ENCODE results near the gene NEU1.

NEU1 gene

DNA sequence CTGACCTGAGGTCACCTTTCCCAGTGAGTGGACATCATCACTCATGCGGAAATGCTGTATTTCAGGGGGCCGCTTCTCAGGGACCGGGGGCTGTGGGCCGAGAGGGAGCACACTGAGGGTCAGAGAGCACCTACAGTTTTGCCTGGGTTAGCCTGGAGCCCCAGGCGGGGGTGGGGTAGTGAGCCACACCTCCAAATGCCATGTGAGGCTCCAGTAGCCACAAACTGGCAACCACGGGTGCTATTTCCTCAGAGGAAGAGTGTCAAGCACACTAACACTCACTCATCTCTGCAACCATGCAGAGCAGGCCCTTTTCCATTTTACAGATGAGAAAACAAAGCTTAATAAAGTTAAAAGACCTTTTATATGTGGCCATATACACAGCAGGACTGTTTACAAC lies 30.2 kb upstream of the NEU1 start:
- no peak for DNase-seq

DNA sequence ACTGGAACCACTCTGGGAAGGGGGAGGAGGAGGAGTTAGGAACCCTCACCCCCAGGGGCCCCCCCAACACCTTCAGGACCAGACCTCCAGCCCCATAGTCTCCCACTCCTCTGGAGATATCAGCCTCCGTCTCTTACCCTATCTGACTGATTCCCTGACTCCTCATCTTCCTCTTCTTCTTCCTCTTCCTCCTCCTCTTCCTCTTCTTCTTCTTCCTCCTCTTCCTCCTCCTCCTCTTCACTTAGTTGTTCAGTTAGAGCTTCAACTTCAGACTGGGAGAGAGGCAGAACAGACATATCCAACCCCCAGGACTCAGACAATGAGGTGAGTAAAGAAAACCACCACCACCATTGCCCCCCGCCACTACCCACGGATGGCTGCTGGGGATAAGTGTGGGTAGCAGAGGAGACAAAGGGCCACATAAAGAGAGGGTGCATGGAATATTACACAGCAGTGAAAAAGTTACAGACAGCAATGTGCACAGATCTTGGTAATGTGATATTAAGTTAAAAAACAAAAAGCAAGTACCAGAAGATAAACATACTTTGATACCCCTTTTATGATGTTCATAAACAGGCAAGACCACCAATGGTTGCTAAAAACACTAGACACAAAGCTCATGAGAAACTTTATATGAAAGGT lies 26.8 kb upstream of the NEU1 start:
- DNase-seq, result no peak

DNA sequence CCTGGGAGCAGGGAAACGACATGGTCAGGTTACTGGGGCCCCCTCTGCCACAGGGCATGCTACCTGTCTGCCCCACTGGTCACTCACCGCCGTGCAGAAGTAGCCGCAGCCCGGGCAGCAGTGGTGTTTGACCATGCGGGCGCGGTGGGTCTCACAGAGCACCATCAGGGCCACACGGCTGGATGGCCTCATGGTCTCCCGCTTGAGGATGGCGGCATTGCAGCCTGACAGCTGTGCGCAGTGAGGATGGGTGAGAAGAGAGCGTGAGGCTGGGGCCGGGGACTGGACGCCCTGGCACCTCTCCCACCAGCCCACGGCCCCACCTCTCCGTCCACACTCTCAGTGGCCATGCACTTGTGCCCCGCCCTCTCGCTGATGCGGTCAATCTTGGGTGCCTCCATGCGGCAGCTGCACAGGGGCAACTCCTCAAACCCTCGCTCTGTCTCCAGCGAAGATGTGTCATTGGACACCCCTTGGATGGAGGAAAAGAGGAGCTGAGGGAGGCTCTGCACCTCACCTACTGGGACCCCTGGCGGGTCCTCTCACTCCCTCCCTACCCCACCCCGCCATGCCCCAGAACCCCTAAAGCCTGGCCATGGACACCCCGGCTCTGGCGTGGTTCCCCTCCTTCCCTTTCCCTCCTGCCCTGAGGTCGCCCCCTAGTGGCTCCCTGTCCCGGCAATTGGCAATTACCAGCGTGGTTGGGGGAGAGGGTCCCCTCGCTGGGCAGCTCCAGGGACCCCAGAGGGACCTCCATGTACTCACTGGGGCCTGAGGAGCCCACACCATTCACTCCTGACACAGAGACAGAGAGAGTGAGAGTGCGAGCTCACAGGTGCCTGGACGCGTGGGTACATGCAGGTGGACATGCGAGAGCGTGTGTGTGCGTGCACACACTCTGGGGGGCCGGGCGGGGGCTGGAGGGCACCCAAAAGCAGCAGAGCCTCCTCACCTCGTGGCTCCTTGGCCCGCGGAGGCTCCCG lies 25.9 kb upstream of the NEU1 start:
- no peak for DNase-seq

DNA sequence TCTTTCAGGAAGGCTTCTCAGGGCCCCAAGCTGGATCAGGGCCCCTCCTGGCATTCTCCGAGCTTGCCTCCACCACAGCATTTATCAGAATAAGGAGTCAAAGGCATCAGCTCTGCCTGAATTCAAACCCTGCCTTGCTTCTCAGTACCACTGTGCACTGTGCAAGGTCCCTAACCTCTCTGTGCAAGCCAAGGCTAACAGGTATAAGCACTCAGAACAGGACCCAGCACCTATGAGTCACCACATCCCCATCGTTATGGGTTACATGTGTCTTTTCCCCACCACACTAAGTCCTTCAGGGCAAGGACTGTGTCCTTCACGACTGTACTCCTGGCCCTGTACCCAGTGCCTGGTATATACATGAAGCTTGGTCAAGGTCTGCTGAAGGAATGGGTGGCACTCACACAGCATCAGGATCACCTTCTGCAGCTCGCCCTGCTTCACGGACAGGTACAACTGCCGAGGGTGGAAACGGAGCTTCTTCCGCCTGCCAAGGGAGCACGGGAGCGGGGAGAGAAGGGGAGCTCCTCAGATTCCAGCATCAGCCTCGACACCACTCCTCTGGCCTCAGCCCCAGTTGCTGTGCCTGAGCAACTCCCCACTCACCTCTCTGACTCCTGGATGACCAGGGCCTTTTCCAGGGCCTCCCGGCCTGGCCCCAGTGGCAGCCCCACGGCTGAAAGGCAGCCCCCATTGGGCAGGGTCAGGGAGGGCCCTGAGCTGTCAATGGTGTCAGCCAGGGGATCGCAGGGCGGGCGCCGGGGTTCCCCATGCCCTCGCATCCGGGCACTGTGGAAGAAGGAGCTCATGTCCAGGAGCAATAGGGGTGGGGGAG lies 24.8 kb upstream of the NEU1 start:
- DNase-seq, result no peak

DNA sequence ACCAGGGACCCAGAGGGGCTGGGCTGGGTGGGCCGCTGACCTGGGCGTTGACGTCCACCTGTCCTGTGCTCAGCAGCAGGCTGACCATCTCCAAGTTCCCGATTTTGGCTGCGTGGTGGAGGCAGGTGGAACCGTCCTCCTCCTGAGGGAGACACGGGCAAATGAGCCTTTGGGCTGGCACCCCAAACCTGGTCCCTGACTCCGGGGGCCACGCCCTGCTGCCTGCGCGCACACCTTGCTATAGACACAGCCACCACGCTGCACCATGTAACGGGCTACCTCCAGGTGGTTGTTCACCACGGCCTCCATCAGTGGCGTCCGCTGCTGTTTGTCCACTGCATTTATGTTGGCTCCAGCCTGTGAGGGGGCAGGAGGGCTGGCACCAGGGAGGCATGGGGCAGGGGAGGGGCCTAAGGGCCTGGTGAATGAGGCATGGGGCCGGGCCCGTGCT lies 23.9 kb upstream of the NEU1 start:
- no peak for DNase-seq

DNA sequence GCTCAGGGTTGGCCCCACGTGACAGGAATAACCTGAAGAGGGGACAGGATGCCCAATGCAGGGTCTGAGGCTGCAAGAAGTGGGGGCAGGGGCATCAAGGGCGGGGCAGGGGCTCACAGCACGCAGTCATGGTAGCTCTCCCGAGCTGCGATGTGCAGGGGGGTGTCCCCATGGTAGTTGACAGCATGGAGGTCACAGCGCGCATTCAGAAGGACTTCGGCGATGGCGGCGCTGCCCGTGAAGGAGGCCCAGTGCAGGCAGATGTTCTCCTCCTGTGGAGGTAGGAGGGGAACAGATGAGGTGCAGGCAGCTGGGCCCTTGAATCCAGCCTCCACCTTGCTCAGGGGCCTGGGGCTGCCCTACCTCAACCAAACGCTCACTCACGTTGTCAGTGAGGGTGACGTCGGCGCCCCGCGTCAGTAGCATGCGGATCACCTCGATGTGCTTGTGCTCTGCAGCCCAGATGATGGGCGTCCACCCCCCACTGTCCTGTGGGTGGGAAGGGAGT lies 22.0 kb upstream of the NEU1 start:
- no peak for DNase-seq

DNA sequence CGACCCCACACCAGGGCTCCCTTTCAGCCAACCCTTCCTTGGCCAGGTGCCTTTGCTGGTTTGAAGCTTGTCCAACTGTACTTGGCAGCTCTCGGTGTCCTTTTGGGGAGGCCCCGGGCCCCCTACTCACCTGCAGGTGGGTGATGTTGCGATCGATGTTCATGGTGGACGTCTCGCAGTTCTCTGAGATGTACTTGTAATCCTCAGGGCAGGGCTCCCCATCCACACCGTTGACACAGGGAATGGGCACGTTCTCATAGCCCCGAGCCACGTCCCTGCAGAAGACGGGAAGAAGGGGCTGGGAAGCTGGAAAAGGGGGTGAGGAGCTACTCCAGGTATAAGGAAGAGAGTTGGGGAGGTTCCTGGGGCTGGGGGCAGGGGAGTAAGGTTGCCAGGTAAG lies 21.1 kb upstream of the NEU1 start:
- DNase-seq, result no peak

DNA sequence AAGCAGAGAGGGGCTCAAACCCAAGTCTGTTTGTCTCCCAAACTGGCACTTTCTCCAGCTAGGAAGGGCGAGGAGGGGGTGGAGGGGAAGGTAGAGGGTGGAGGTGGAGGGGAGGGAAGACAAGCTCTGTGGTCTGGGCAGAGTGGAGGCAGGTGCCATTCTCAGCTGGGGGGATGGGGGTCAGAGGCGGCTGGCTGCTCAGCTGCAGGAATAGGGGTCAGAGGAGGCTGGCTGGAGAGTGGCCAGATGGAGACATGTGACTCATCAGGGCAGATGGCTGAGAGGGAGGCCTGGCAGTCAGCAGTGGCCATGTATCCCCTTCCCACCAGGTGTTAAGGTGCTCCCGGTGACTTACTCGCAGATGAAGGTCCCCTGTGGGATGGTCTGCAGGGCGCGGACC lies 19.7 kb upstream of the NEU1 start:
- DNase-seq, result no peak

DNA sequence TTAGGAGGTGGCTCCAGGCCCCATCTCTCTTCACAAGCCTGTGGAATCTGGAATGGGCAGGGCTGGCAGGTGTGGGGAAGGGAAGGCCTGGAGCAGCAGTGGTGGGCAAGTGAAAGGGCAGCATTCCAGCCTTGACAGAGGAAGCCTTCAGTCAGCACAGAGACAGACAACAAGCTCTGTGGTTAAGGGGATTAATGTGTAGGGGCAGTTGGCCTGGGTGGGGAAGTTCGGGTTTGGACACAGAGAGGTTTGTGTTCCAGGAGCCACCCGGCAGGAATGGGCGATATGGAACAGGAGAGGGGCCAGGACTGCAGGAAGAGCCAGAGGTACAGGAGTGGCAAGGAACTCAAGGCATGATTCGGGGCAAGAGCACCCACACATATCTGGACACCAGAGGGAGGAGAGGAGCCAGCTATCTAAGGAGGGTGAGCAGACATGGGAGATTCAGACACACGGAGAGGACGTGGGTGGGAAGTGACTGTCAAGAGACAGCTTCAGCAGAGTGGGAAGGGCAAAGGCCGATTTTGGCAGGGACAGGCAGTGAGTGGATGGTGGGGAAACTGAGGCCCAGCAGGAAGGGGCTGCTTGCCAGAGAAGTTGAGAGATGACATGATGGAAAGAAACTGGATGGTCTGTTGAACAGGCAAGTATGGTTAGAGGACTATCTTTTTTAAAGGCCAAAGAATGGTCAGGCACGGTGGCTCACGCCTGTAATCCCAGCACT lies 18.7 kb upstream of the NEU1 start:
- DNase-seq, result no peak

DNA sequence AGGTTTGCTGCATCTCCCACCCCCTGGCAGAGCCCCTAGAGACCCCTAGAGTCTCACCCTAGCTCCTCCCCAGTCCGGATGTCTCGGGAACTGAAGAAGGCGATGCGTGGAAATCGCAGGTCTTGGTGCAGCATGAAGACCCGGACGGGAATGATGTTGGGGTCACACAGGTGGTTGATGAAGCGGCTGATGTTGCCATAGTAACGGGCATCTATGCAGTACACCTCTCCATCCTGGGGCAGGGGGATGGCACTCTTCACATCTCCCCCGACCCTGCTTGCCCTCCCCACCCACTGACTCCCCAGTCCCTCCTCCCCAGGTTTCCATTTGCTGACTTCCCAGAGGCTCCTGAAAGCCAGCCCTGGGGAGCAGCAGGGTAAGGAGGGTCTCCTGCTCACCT lies 18.0 kb upstream of the NEU1 start:
- no peak for DNase-seq

DNA sequence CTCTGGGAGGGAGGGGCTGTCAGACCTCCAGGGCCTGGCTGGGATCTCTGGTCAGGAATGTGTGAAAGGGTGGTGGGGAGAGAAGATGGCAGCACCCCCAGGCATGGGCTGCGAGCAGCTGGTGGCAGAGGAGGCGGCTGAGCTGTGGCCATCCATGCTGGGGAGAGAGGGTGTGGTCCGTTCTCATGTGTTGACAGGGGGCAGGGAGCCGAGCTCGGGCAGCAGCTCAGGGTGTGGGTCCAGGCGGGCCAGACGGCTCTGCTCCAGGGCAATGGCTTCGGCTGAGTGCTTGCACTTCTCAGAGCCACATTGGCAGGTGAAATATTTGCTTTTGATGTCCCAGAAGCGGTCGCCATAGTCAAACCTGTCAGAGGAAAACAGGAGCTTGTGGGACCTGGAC lies 17.3 kb upstream of the NEU1 start:
- DNase-seq, result no peak

DNA sequence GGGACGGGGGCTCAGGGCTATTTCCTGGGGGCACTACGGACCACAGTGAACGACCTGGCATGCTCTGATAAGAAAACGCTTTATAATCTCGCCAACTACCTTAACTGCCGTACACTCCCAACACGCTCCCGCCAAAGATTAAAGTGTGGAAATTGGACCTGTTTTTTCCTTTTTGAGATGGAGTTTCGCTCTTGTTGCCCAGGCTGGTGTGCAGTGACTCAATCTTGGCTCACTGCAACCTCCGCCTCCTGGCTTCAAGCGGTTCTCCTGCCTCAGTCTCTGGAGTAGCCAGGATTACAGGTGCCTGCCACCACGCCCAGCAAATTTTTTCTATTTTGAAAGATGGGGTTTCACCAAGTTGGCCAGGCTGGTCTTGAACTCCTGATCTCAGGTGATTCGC lies 16.5 kb upstream of the NEU1 start:
- DNase-seq, result no peak

DNA sequence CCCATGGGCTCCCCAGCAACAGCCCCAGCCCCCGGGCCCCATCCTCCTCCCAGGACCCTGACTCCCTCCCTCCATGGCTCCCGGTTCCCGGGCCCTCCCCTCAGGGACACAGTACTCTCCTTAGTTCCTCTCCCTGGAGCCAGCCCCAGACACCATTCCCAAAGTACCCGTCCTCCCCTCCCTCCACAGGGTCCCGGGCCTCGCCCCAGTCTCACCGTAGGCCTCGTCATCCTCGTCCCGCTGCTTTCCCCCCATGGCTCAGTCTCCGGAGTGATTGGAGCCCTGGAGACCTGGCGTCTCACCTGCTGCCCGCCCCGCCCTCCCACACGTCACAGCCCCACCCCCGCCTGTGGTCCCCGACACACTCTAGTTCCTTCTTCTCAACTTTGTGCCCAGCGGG lies 16.1 kb upstream of the NEU1 start, which contains the start of gene SLC44A4:
SLC44A4 (minus strand) TSS at position 272 of the 400 bp plus-strand sequence; CDS start at position 255, 17 bp downstream.
- no peak for DNase-seq

DNA sequence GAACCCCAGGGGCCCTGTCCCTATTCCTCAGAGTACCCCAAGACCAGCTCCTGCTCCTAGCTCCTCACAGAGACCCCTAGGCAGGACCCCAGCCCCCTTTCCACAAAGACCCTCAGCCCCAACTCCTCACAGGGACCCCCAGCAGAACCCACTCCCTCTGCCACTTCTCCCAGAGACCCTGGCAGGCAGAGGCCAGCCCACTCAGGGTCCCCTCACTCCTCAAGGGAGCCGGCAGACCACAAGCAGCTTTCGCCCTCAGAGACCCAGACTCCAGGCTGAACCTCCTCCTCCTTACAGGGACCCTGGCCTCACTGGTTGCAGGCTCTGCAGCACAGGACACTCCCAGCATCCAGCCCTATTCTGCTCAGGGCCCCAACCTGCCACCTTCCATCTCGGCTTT lies 15.6 kb upstream of the NEU1 start:
- no peak for DNase-seq

DNA sequence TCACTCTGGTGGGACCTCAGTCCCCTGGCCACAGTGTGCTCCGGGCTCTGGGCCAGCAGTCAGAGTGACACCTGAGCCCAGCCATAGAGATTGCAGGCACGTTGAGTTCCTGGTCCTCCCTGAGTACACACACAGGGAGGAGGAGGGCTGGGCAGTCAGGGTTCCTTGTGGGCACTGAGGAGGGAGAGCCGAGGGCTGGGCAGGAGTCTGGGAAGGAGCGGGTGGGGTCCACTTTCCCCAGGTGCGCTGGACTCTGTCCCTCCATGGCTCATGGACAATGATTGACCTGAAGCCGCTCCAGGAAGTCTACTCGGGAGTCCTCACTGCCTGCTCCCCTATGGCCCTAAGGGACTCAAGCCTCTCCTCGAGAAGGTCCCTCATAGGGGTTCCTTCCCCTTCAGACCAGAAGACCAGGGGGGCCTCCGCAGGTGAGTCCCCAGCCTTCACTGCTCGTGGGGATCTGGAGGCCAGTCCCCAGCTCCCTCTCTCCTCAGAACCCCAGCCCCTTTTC lies 15.1 kb upstream of the NEU1 start:
- no peak for DNase-seq

DNA sequence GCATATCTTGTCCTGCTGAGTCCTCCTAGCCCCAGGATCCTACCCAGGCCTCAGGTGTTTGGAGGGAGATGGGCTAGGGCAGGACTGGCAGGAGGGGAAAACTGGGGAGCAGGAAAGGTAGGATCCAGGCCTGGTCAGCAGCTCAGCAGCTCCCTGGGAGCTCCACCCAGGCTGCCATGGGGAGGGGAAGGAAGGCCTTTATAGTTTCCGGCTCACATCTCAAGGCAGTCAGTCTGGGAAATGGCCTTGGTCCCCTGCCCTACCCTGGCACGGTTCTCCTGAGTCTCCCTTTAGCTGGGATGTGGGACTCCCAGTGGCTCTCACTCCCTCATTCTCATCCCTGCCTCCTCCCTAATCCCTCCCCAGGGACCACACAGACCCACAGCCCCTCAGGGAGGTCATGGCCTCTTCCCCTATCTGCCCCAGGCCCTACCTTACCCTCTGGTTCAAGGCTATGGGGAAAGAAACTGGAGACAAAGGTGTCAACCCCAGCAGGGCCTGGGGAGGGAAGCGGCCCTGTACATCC lies 14.6 kb upstream of the NEU1 start:
- no peak for DNase-seq

DNA sequence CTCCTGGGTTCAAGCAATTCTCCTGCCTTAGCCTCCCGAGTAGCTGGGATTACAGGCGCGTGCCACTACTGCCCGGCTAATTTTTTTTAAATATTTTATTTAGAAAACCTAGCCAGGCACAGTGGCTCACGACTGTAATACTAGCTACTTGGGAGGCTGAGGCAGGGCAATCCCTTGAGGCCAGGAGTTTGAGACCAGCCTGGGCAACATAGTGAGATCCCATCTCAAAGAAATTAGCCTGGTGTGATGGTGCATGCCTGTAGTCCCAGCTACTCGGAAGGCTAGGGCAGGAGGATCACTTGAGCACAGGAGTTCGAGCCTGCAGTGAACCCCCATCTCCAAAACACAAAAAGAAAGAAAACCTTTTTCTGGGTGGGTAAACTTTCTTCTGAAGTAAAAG lies 13.7 kb upstream of the NEU1 start:
- no peak for DNase-seq

DNA sequence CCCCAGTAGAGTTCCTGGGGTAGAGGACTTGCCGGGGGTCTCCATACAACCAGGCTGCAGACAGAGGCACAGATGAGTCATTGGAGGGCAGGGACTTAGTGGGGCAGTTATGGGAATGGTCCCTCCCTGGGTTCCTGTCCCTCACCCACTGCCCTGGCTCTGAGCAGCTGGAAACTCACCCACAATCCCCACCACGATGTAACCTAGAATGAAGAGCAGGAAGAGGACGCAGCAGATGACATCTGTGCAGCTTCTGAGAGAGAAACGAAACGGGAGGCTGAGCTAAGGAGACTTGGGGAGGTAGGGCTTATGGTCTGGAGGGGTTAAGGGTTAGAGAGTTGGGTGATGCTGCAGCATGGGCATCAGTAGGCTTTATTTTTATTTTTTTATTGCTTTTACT lies 13.3 kb upstream of the NEU1 start:
- no peak for DNase-seq

DNA sequence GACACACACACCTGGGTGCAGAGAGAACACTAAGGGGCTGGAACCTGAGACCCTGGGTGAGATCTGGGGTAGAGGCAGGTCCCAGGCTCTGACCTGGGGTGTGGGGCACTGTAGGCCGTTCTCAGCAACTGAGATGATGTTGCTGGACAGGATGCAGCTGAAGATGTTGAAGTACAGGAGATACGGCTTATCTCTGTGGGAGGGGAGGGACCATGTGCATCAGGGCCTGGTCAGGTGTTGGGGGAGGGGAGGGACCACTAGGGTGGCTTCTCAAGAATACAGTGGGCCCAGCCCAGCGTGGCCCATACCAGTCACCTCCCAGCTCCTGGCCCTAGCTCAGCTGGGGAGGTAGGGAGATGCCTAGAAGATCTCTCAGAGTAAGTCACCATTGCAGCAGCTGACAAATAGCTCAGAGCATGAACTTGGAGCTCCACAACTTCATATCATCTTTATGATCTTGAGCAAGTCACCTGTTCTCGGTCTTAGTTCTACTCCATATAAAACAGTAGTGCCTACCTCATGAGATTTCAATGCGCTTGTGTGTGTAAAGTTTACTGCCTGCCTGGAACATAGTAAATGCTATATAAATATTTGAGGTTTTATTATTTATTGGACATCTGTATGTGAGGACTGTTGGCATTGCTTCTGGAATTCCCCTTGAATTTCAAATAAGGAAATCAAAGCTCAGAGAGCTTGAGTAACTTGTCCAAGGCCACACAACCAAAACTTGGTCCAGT lies 12.4 kb upstream of the NEU1 start:
- no peak for DNase-seq

DNA sequence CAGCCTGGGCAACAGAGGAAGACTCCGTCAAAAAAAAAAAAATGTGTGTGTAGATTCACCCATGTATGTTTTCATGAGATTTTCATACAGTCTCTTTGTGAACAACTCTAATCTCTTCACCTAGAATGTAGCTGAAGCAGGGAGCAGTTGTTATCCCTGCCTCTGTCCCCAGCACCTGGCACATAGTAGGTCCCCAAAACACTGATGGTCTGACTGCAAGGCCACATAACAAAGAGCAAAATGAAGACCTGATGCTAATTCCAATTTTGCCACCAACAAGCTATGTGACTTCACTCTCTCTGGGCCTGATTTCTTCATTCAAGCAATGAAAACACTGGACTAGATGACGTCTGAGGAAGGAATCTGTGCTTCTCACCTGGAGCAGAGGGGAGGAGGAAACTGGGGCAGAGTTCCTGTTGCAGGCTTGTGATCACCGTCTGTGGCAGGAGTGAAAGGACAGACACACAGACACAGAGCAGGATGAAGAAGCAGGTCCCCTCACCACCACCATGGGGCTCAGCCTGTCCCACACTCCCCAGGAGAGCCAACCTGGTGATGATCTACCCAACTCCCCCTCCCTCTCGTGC lies 11.6 kb upstream of the NEU1 start:
- DNase-seq, result no peak

Data from right forelimb (tissue), 1 donor.